NCI-H526 treated with DMSO at 0.1 percent for 48 hours (cell line): ENCODE measurements around the gene SLC10A3.

Experiments
- DNase-seq: peaks from one replicate; lab custom pipeline; 2025; lab: John Stamatoyannopoulos, UW

Gene SLC10A3

GRCh38 chrX:154482786-154483185, 7.6 kb downstream of the SLC10A3 start:
- no peak for DNase-seq

GRCh38 chrX:154481911-154482601, 8.4 kb downstream of the SLC10A3 start:
- no peak for DNase-seq

- no peak for DNase-seq
These were observed 9.2 kb downstream of the SLC10A3 start for GRCh38 chrX:154481195-154481594.

- peak; percentile 92 for DNase-seq
These were observed 11.5 kb downstream of the SLC10A3 start, which contains the start of gene LAGE3 for GRCh38 chrX:154478728-154479622. Gene LAGE3 (minus strand): TSS chrX:154479281. CDS start chrX:154478915, 366 bp downstream.

- no peak for DNase-seq
These were observed 12.4 kb downstream of the SLC10A3 start for GRCh38 chrX:154477891-154478477.

GRCh38 chrX:154476821-154477220, 13.6 kb downstream of the SLC10A3 start:
- no peak for DNase-seq

GRCh38 chrX:154473683-154474082, 16.7 kb downstream of the SLC10A3 start:
- no peak for DNase-seq

GRCh38 chrX:154472685-154473632, 17.5 kb downstream of the SLC10A3 start:
- DNase-seq, result no peak

- no peak for DNase-seq
These were observed 18.4 kb downstream of the SLC10A3 start for GRCh38 chrX:154471839-154472684.

GRCh38 chrX:154470914-154471568, 19.4 kb downstream of the SLC10A3 start:
- no peak for DNase-seq

GRCh38 chrX:154470434-154470833, 20.0 kb downstream of the SLC10A3 start:
- no peak for DNase-seq

- DNase-seq, result no peak
These were observed 20.5 kb downstream of the SLC10A3 start for GRCh38 chrX:154469880-154470279.

GRCh38 chrX:154469114-154469513, 21.3 kb downstream of the SLC10A3 start:
- DNase-seq, result no peak

- DNase-seq, result no peak
These were observed 22.2 kb downstream of the SLC10A3 start for GRCh38 chrX:154468217-154468616.

GRCh38 chrX:154467556-154467955, 22.9 kb downstream of the SLC10A3 start:
- no peak for DNase-seq

GRCh38 chrX:154466907-154467306, 23.5 kb downstream of the SLC10A3 start:
- DNase-seq, result no peak

- DNase-seq, result no peak
These were observed 24.4 kb downstream of the SLC10A3 start for GRCh38 chrX:154466036-154466435.

GRCh38 chrX:154465601-154466000, 24.8 kb downstream of the SLC10A3 start:
- DNase-seq, result no peak

- DNase-seq, result no peak
These were observed 25.5 kb downstream of the SLC10A3 start for GRCh38 chrX:154464806-154465365.
